Cardiac muscle cell (in vitro differentiated cells and primary cell): ENCODE measurements around the gene TEX22. TPM values are rescaled to one million over a fixed set of nuclear protein-coding genes. Genes with fewer than 3 reads are reported as not detected.

ENCODE experiments used
- DNase-seq, 2 donors: peaks; one replicate each; pipeline versions ENCODE4 v3.0.0 to v3.0.0-alpha.2; 2010 to 2017; ENCODE audit warnings: low read depth in 1 of 2, low spot score in 1 of 2
- H3K27ac ChIP-seq: fragments of 200-600 bp; sonication (generic); 2 replicates; pipeline ENCODE4 v1.5.1; 2016
- H3K27me3 ChIP-seq: fragments of 200-600 bp; sonication (generic); 2 replicates; pipeline ENCODE4 v1.6.0; 2016; ENCODE audit warnings: control low read depth
- H3K36me3 ChIP-seq: fragments of 200-600 bp; sonication (generic); 2 replicates; pipeline ENCODE4 v1.5.1; 2016; ENCODE audit warnings: control low read depth
- H3K4me1 ChIP-seq: fragments of 200-600 bp; sonication (generic); 2 replicates; pipeline ENCODE4 v1.8.1; 2017; ENCODE audit warnings: low read depth, mild to moderate bottlenecking, mixed run types
- H3K4me3 ChIP-seq: fragments of 200-600 bp; sonication (generic); 2 replicates; pipeline ENCODE4 v1.5.1; 2016; ENCODE audit warnings: mild to moderate bottlenecking
- H3K9me3 ChIP-seq: fragments of 200-600 bp; sonication (generic); 2 replicates; pipeline ENCODE4 v1.5.1; 2017; ENCODE audit warnings: low read depth, mild to moderate bottlenecking, control low read depth
- polyA plus RNA-seq: library from polyadenylated mRNA; unstranded; fragments of >200 nt; fragmentation: Nextera tagmentation; extraction: Ambion mirVana; gene quantifications from 2 replicates; pipeline ENCODE4 v1.2.1, GENCODE V29; 2016
- total RNA-seq: library from RNA; depleted of rRNA; stranded (reverse); fragments of >200 nt; gene quantifications from 2 replicates; pipeline ENCODE4 v1.2.3, GENCODE V29; 2016
- TF ChIP-seq, protein P1 (sequence below): IDR thresholded peaks from 2 replicates; pipeline ENCODE4 v1.5.1; 2012; ENCODE audit warnings: low read depth, mild to moderate bottlenecking, low read length

TEX22 gene
- total and polyA plus RNA-seq, 2 experiments from 2014 or later = 3.7 to 4.1 TPM

DNA sequence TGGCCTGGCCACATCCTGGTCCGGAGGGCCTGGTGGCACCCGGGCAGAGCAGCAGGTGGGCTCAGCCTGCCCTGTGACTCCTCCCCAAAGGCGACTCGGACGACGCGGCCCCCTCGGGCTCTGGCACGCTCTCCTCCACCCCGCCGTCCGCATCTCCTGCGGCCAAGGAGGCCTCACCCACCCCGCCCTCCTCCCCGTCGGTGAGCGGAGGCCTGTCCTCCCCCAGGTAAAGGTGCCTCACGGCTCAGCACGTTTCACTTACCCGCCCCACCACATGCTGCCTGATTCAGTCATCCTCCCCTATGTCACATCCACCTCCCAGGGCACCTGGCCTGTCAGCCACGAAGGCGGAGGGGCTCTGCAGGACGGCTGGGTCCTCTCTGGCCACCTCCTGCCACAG is 6.8 kb upstream of the TEX22 start:
- Histone ChIP-seq H3K36me3 (peaks cover 2% of the 10 kb centered on the region), H3K27ac (no peak overlapping the region), H3K27me3 (no peaks in the 10 kb centered on the region), H3K4me3 (no peak overlapping the region), H3K9me3 (no peaks in the 10 kb centered on the region), H3K4me1 (no peaks in the 10 kb centered on the region)
- TF ChIP-seq, protein P1, sequence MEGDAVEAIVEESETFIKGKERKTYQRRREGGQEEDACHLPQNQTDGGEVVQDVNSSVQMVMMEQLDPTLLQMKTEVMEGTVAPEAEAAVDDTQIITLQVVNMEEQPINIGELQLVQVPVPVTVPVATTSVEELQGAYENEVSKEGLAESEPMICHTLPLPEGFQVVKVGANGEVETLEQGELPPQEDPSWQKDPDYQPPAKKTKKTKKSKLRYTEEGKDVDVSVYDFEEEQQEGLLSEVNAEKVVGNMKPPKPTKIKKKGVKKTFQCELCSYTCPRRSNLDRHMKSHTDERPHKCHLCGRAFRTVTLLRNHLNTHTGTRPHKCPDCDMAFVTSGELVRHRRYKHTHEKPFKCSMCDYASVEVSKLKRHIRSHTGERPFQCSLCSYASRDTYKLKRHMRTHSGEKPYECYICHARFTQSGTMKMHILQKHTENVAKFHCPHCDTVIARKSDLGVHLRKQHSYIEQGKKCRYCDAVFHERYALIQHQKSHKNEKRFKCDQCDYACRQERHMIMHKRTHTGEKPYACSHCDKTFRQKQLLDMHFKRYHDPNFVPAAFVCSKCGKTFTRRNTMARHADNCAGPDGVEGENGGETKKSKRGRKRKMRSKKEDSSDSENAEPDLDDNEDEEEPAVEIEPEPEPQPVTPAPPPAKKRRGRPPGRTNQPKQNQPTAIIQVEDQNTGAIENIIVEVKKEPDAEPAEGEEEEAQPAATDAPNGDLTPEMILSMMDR = no peak
- no peak for DNase-seq

DNA sequence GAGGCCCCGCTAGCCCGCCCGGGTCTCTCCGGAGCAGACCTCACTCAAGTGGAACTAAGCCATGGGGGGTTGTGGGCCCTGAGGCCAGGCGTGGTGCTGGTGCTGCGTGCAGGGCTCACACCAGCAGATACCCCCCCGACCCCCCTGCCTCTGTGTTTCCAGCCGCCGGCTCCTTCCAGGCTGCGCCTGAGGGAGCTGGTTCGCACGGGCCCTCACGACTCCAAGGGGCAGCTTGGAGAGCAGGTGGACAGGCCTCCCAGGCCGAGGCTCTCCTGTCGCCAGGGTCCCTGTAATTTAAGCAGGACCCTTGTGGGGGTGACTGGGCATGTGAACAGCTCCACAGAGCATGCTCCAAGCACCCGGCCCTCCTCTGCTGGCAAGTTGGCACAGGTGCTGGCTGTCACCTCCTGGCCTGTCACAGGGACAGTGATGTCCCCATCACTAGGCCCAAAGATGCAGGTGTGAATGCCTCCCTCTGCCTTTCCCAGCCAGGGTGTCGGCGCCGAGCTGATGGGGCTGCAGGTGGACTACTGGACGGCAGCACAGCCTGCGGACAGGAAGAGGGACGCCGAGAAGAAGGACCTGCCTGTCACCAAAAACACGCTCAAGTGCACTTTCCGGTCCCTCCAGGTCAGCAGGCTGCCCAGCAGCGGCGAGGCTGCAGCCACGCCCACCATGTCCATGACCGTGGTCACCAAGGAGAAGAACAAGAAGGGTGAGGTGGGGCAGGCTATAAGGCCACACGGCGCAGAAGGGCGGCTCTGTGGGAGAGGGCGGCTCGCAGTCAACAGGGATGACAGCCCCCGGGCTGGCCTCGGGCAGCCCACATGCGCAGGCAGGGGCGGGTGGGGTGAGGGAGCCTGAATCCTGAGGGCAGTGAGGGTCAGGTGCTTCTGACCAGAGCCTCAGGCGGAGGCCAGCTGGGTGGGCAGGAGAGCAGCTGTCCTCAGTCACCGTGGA is 5.9 kb upstream of the TEX22 start:
- no peak overlapping the region for H3K27ac ChIP-seq
- no peaks in the 10 kb centered on the region for H3K27me3 ChIP-seq
- H3K9me3 ChIP-seq = no peaks in the 10 kb centered on the region
- H3K36me3 ChIP-seq = peaks cover 2% of the 10 kb centered on the region
- H3K4me1 ChIP-seq = no peaks in the 10 kb centered on the region
- no peak for DNase-seq
- TF ChIP-seq, protein P1 = no peak
- no peak overlapping the region for H3K4me3 ChIP-seq

DNA sequence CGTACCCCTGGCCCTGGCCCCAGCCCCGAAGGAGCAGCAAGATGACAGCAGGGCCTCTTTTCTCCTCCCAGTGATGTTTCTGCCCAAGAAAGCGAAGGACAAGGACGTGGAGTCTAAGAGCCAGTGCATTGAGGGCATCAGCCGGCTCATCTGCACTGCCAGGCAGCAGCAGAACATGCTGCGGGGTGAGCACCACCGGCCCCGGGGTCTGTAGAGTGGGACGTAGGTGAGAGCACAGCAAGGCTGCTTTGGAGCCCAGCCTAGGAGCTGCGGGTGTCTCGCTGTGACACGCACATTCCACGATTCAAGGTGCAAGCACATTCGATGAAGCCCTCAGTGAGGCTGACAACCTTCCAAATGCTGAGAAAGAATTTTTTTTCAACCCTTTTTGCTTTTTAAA is 5.2 kb upstream of the TEX22 start:
- TF ChIP-seq, protein P1 = no peak
- Histone ChIP-seq H3K4me1 (peaks cover 3% of the 10 kb centered on the region), H3K36me3 (peaks cover 2% of the 10 kb centered on the region), H3K9me3 (no peaks in the 10 kb centered on the region), H3K4me3 (no peak overlapping the region), H3K27me3 (no peaks in the 10 kb centered on the region), H3K27ac (no peak overlapping the region)
- no peak for DNase-seq

DNA sequence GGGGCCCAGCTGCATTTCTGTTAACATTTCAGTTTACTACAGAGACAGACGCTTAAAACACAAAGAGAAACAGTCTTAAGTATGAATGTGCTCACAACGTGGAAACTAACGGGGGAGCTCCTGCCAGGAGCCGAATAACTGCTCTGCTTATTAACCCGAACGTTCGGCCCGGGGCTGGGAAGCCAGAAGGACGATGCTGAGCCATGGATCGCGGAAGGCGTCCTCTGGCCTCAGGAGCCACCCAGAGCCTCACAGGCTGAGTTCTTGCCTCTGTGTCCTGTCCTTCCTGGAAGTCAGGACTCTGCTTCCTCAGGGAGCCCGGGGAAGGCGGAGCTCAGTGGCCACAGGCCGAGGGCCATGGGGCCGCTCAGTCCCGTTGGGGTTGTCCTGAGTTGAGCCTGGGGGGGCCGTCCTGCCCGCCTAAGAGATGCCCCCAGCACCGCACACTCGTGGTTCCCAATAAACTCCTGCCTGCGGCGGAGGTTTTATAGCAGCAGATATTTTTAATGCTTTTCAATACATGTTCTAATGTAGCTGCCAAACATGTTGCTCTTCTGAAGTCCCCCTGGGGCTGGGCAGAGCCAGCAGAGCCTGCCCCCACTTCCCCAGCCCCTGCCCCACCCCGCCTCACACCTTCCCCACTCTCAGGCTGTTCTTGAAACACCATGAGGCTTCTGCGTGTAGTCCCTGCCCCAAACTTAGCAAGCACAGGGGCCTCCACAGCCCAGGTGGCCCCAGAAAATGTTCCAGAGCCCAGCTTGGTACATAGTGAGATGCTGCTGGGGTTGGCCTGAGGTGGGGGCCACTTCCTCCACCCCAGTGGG is 3.4 kb upstream of the TEX22 start:
- Histone ChIP-seq H3K27me3 (no peaks in the 10 kb centered on the region), H3K9me3 (no peaks in the 10 kb centered on the region), H3K4me1 (peaks cover 3% of the 10 kb centered on the region), H3K27ac (no peak overlapping the region), H3K4me3 (no peak overlapping the region), H3K36me3 (peaks cover 2% of the 10 kb centered on the region)
- TF ChIP-seq, protein P1 = no peak
- no peak for DNase-seq

DNA sequence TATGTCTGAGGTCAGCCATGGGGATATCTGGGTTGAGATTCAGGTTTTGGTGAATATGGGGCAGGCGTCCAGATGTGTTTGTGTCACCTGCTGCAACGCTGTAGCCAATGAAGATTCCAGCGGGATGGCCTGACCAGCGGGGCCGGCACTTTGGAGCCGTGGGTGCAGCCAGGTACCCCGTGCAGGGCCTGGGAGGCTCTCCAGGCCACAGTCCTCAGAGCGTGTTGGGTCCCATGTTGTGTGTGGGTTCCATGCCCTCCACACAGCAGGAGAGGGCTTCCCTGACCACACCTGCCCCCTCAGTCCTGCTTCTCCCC is 2.8 kb upstream of the TEX22 start:
- Histone ChIP-seq H3K27ac (no peak overlapping the region), H3K9me3 (no peaks in the 10 kb centered on the region), H3K27me3 (no peaks in the 10 kb centered on the region), H3K4me1 (peaks cover 3% of the 10 kb centered on the region), H3K4me3 (no peak overlapping the region), H3K36me3 (peaks cover 2% of the 10 kb centered on the region)
- no peak for DNase-seq
- TF ChIP-seq, protein P1 = no peak
